Measurements from ENCODE around the gene THAP2.

DNA sequence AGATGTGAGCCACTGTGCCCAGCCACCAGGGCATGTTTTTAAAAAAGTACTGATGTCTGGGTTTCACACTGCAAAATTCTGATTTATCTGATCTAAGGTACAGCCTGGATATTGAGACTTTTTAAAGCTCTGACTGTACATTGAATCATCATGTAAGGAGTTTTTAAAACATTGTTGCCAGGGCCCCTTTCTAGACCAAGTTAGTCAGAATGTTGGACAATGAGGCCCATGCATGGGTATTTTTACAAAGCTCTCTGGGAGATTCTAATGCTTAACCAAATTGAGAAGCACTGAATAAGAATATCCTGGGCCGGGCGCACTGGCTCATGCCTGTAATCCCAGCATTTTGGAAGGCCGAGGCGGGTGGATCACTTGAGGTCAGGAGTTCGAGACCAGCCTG lies 38.5 kb downstream of the THAP2 start:
- TF ChIP-seq POLR2A (IDR thresholded peaks at IDR 0.05; ENCODE audit: low read depth): no peak
- TF ChIP-seq POLR2AphosphoS5 (IDR thresholded peaks at IDR 0.05): no peak
- TF ChIP-seq CTCF (IDR thresholded peaks at IDR 0.05): no peak
